GM23338 (cell line): ENCODE data around the gene SLC6A3. TPM values are rescaled to one million over a fixed set of nuclear protein-coding genes. Genes with fewer than 3 reads are reported as not detected.

ENCODE experiments used
- ATAC-seq: fragments of 200-7000 bp; cut with Tn5 transposase; 3 replicates; pipeline ENCODE4 v1.9.1; 2020
- DNase-seq: peaks from one replicate; pipeline ENCODE4 v3.0.0-alpha.2; 2015; ENCODE audit warnings: low spot score
- H2AFZ ChIP-seq: fragments of 200-600 bp; sonication (generic); 2 replicates; pipeline ENCODE4 v1.8.0; 2016; ENCODE audit warnings: antibody characterized with exemption, mild to moderate bottlenecking, moderate library complexity
- H3F3A ChIP-seq: fragments of 200-600 bp; sonication (generic); replicated peaks from 2 replicates; pipeline ENCODE4 v1.8.0; 2017; ENCODE audit warnings: antibody characterized with exemption, mixed run types, low read depth
- H3K27ac ChIP-seq: fragments of 200-600 bp; sonication (generic); 2 replicates; pipeline ENCODE4 v1.6.1; 2016; ENCODE audit warnings: low read depth
- H3K27me3 ChIP-seq: fragments of 200-600 bp; sonication (generic); 2 replicates; pipeline ENCODE4 v1.8.0; 2016; ENCODE audit warnings: mild to moderate bottlenecking, mixed run types, moderate library complexity; ENCODE audit not compliant: insufficient read depth
- H3K36me3 ChIP-seq: fragments of 200-600 bp; sonication (generic); 2 replicates; pipeline ENCODE4 v1.8.0; 2016; ENCODE audit warnings: mild to moderate bottlenecking; ENCODE audit not compliant: insufficient read depth
- H3K4me1 ChIP-seq: fragments of 200-600 bp; sonication (generic); 2 replicates; pipeline ENCODE4 v1.8.0; 2016; ENCODE audit warnings: mild to moderate bottlenecking, moderate library complexity; ENCODE audit not compliant: insufficient read depth
- H3K4me2 ChIP-seq: fragments of 200-600 bp; sonication (generic); 2 replicates; pipeline ENCODE4 v1.7.1; 2017; ENCODE audit warnings: mixed run types
- H3K4me3 ChIP-seq: fragments of 200-600 bp; sonication (generic); 2 replicates; pipeline ENCODE4 v1.6.1; 2016; ENCODE audit warnings: mixed run types
- H3K79me2 ChIP-seq: fragments of 200-600 bp; sonication (generic); replicated peaks from 2 replicates; pipeline ENCODE4 v1.8.0; 2017; ENCODE audit warnings: mild to moderate bottlenecking; ENCODE audit not compliant: insufficient read depth
- H3K9me2 ChIP-seq: fragments of 200-600 bp; sonication (generic); 2 replicates; pipeline ENCODE4 v1.8.0; 2017; ENCODE audit not compliant: insufficient read depth
- H4K20me1 ChIP-seq: fragments of 200-600 bp; sonication (generic); replicated peaks from 2 replicates; pipeline ENCODE4 v1.8.0; 2017; ENCODE audit warnings: mild to moderate bottlenecking; ENCODE audit not compliant: insufficient read depth
- H3K27ac Mint-ChIP-seq: 2 replicates; pipeline ENCODE4 v1.8.0; 2020; ENCODE audit warnings: inconsistent platforms, mild to moderate bottlenecking, moderate library complexity, mixed read lengths
- H3K27me3 Mint-ChIP-seq: 3 replicates; pipeline ENCODE4 v1.8.0; 2022; ENCODE audit warnings: low read depth, mild to moderate bottlenecking, moderate library complexity, mixed read lengths, inconsistent platforms; ENCODE audit not compliant: insufficient read depth, poor library complexity
- H3K36me3 Mint-ChIP-seq: 3 replicates; pipeline ENCODE4 v1.8.0; 2021; ENCODE audit warnings: low read depth, mild to moderate bottlenecking, inconsistent platforms, moderate library complexity, mixed read lengths
- H3K4me1 Mint-ChIP-seq: 3 replicates; pipeline ENCODE4 v1.8.0; 2020; ENCODE audit warnings: mild to moderate bottlenecking, inconsistent platforms, mixed read lengths
- H3K4me3 Mint-ChIP-seq: 3 replicates; pipeline ENCODE4 v1.8.0; 2021; ENCODE audit warnings: moderate library complexity, mild to moderate bottlenecking, inconsistent platforms, mixed read lengths
- H3K9me3 Mint-ChIP-seq: 3 replicates; pipeline ENCODE4 v1.8.0; 2020; ENCODE audit warnings: moderate library complexity, mild to moderate bottlenecking, inconsistent platforms, mixed read lengths
- CREB1 ChIP-seq: fragments of 250-450 bp; sonication (Bioruptor Pico); IDR thresholded peaks from 2 replicates; pipeline ENCODE4 v1.5.0; 2020; ENCODE audit warnings: low read depth, mild to moderate bottlenecking, moderate library complexity
- ETS1 ChIP-seq: IDR thresholded peaks from 2 replicates; pipeline ENCODE4 v1.6.1; 2016; ENCODE audit warnings: antibody characterized with exemption
- EZH2 ChIP-seq: fragments of 200-600 bp; sonication (generic); IDR thresholded peaks from one replicate; pipeline ENCODE4 v1.8.0; 2017; ENCODE audit warnings: antibody characterized with exemption, mild to moderate bottlenecking, low read depth; ENCODE audit not compliant: unreplicated experiment
- NANOG ChIP-seq: IDR thresholded peaks from 2 replicates; pipeline ENCODE4 v1.6.1; 2016; ENCODE audit warnings: antibody characterized with exemption, borderline replicate concordance
- POLR2AphosphoS5 ChIP-seq: IDR thresholded peaks from 2 replicates; pipeline ENCODE4 v1.6.1; 2016; ENCODE audit warnings: antibody characterized with exemption, low read depth
- STAT1 ChIP-seq: IDR thresholded peaks from one replicate; pipeline ENCODE4 v1.6.1; 2016; ENCODE audit warnings: antibody characterized with exemption; ENCODE audit not compliant: unreplicated experiment
- ZNF331 ChIP-seq: fragments of 250-450 bp; sonication (Bioruptor Pico); IDR thresholded peaks from 2 replicates; pipeline ENCODE4 v1.5.0; 2020; ENCODE audit warnings: low read depth, mild to moderate bottlenecking, moderate library complexity
- ZNF462 ChIP-seq: fragments of 250-450 bp; sonication (Bioruptor Pico); IDR thresholded peaks from 2 replicates; pipeline ENCODE4 v1.5.0; 2020; ENCODE audit warnings: mild to moderate bottlenecking, moderate library complexity
- polyA plus RNA-seq: library from polyadenylated mRNA; unstranded; fragments of >200 nt; fragmentation: Nextera tagmentation; extraction: Ambion mirVana; gene quantifications from 2 replicates; pipeline ENCODE4 v1.2.1, GENCODE V29; 2016
- total RNA-seq: library from RNA; depleted of rRNA; stranded (reverse); fragments of >200 nt; shearing (Covaris generic); gene quantifications from 2 replicates; pipeline ENCODE4 v1.2.3, GENCODE V29; 2014

The SLC6A3 gene
- total and polyA plus RNA-seq, 2 experiments from 2014 or later: 0.76 to 1.0 TPM

GRCh38 chr5:1449081-1449630, 3.9 kb upstream of the SLC6A3 start (continued):
- TF ChIP-seq ZNF462 (CRISPR knock-in tag) (no peak), NANOG (no peak), CREB1 (CRISPR knock-in tag) (no peak)

GRCh38 chr5:1448511-1449011, 3.3 kb upstream of the SLC6A3 start:
- Histone ChIP-seq H3F3A (no peaks in the 10 kb centered on the region), H3K36me3 (no peaks in the 10 kb centered on the region), H3K27ac (no peak overlapping the region), H3K4me2 (no peak overlapping the region), H3K9me2 (no peaks in the 10 kb centered on the region), H3K4me3 (no peak overlapping the region), H4K20me1 (peaks cover 4% of the 10 kb centered on the region), H3K4me1 (no peaks in the 10 kb centered on the region), H2AFZ (no peak overlapping the region), H3K79me2 (no peaks in the 10 kb centered on the region), H3K27me3 (peaks cover 46% of the 10 kb centered on the region)
- Mint-ChIP-seq H3K4me1 (0 out of 3 replicates have a peak, but pooled peaks cover 4% of the 10 kb centered on the region), H3K27me3 (peaks cover 42% of the 10 kb centered on the region), H3K4me3 (no peak overlapping the region), H3K36me3 (peaks cover 5% of the 10 kb centered on the region; the same call in 1 of the 3 replicates), H3K27ac (no peak overlapping the region), H3K9me3 (peaks cover 21% of the 10 kb centered on the region; the same call in 2 of the 3 replicates)
- ATAC-seq: no peak
- no peak for DNase-seq
- TF ChIP-seq POLR2AphosphoS5 (no peak), CREB1 (CRISPR knock-in tag) (no peak), EZH2 (no peak), ZNF462 (CRISPR knock-in tag) (no peak), NANOG (no peak), ETS1 (no peak), STAT1 (no peak), ZNF331 (CRISPR knock-in tag) (no peak)
